Erythroblast (primary cell): ENCODE results near the gene MAP2K3.

Source experiments
- GATA1 ChIP-seq: IDR thresholded peaks from 2 replicates; pipeline ENCODE4 v1.6.1; 2011; ENCODE audit warnings: low read depth, mild to moderate bottlenecking, control low read depth, low read length, moderate library complexity
- POLR2A ChIP-seq: IDR thresholded peaks from 2 replicates; pipeline ENCODE4 v1.6.1; 2011; ENCODE audit warnings: mild to moderate bottlenecking, low read length

DNA sequence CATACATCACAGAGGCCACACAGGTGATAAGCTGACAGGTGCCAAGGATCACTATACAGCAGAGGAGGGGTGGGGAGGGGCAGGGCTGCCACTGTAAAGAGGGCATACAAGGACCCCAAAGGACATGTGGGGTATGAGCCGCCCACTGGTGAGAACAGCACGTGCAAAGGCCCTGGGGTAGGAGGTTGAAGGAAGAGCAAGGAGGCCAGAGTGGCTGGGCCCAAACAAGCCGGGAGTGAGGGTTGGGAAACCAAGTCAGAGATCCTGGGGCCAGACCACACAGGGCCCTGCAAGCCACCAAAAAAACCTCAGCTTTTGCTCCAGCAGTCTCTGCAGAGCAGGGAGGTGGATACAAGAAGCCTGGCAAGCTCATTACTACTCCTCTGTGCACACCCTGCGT lies 37.8 kb upstream of the MAP2K3 start:
- no peak for TF ChIP-seq GATA1
- no peak for TF ChIP-seq POLR2A
